ENCODE data around the gene SYNE1. TPM values are rescaled to one million over a fixed set of nuclear protein-coding genes. Genes with fewer than 3 reads are reported as not detected.
"Not testable (repeated sequence)": the region's sequence is repeated elsewhere in the genome, so short reads cannot be mapped to it uniquely, and the experiment has no call there.

The SYNE1 gene
- total and polyA plus RNA-seq, 7 donors: 6.0 to 74.6 (median 16.5) TPM

- DNase-seq (no peak), ATAC-seq (no peak)
- Histone ChIP-seq H3K4me1 (peaks cover 7% of the 10 kb centered on the region), H3K27ac (no peak overlapping the region), H3K27me3 (ENCODE audit: insufficient read depth in 3 of 3, low read length in 2 of 3) (no peaks in the 10 kb centered on the region), H3K36me3 (ENCODE audit: insufficient read depth in 1 of 2, low read depth in 1 of 2) (peaks cover 4 to 90% of the 10 kb centered on the region in 2 donors), H3K4me3 (no peak overlapping the region), H3K9me3 (no peaks in the 10 kb centered on the region)
- intact Hi-C loops (cut with DNase I): no loop called here
- 94 to 97% (median 97%) methylated on average over 1 of the region's 1 CpG for WGBS, 3 donors
- TF ChIP-seq, protein P1, sequence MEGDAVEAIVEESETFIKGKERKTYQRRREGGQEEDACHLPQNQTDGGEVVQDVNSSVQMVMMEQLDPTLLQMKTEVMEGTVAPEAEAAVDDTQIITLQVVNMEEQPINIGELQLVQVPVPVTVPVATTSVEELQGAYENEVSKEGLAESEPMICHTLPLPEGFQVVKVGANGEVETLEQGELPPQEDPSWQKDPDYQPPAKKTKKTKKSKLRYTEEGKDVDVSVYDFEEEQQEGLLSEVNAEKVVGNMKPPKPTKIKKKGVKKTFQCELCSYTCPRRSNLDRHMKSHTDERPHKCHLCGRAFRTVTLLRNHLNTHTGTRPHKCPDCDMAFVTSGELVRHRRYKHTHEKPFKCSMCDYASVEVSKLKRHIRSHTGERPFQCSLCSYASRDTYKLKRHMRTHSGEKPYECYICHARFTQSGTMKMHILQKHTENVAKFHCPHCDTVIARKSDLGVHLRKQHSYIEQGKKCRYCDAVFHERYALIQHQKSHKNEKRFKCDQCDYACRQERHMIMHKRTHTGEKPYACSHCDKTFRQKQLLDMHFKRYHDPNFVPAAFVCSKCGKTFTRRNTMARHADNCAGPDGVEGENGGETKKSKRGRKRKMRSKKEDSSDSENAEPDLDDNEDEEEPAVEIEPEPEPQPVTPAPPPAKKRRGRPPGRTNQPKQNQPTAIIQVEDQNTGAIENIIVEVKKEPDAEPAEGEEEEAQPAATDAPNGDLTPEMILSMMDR (IDR thresholded peaks at IDR 0.05): no peak
These were observed 488.8 kb downstream of the SYNE1 start for GRCh38 chr6:152148412-152148811.

GRCh38 chr6:152147269-152147668 lies 489.9 kb downstream of the SYNE1 start:
- intact Hi-C loops (cut with DNase I): no loop called here
- TF ChIP-seq, protein P1 (IDR thresholded peaks at IDR 0.05): no peak
- peak overlapping the region; percentile 64 for H3K27ac ChIP-seq
- H3K9me3 ChIP-seq: no peaks in the 10 kb centered on the region
- DNase-seq (no peak), ATAC-seq (no peak)
- H3K4me1 ChIP-seq: peaks cover 7% of the 10 kb centered on the region
- 70 to 79% (median 78%) methylated on average over 6 of the region's 6 CpGs for WGBS, 3 donors
- H3K27me3 ChIP-seq (ENCODE audit: insufficient read depth in 3 of 3, low read length in 2 of 3): no peaks in the 10 kb centered on the region
- H3K36me3 ChIP-seq (ENCODE audit: insufficient read depth in 1 of 2, low read depth in 1 of 2): peaks cover 5 to 90% of the 10 kb centered on the region in 2 donors
- no peak overlapping the region for H3K4me3 ChIP-seq

DNA sequence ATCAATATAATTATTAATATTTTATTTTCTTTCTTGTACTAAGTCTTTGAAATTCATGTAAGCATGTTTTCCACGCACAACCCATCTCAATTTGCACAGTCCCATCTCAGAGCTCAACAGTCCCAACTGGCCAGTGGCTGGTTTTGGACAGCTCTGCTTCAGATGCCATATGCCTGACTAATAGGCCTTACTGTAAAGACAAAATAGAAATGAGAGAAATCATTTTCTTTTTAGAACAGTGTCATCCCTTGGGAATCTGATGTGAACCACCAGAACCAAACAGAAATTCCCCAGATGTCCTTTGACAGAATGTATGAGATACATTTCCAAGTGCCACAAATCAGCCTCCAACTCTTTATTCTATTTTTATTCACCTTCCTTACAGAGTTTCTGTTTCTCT lies 490.8 kb downstream of the SYNE1 start:
- H3K27me3 ChIP-seq (ENCODE audit: insufficient read depth in 3 of 3, low read length in 2 of 3): no peaks in the 10 kb centered on the region
- TF ChIP-seq, protein P1 (IDR thresholded peaks at IDR 0.05): no peak
- H3K27ac ChIP-seq: peak overlapping the region; percentile 64
- DNase-seq (no peak), ATAC-seq (peak; percentile 69 to 90 (median 78))
- H3K36me3 ChIP-seq (ENCODE audit: insufficient read depth in 1 of 2, low read depth in 1 of 2): peaks cover 5 to 90% of the 10 kb centered on the region in 2 donors
- intact Hi-C loops (cut with DNase I): no loop called here
- 57 to 62% (median 59%) methylated on average over 1 of the region's 1 CpG for WGBS, 3 donors
- no peak overlapping the region for H3K4me3 ChIP-seq
- no peaks in the 10 kb centered on the region for H3K9me3 ChIP-seq
- peaks cover 7% of the 10 kb centered on the region for H3K4me1 ChIP-seq

DNA sequence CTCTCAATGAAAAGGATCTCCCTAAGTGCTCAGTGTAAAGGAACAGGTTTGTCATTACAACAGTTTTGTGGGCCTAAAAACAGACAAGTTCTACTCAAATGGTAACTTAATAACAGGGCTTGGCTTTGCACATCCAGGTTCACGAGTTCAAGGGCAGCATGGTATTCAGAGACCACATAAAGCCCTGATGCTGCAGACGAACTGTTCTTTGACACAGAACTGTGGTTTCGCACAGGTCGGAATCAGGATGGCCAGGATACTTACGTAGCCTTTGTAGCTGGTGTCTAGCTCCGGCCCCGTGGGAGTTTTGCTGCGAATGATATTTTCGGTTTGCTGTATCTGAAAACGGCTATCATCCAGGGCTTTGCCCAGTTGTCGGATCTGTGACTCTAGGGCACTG lies 493.8 kb downstream of the SYNE1 start:
- intact Hi-C loops (cut with DNase I): no loop called here
- no peak for DNase-seq
- H3K36me3 ChIP-seq (ENCODE audit: insufficient read depth in 1 of 2, low read depth in 1 of 2): peaks cover 7 to 89% of the 10 kb centered on the region in 2 donors
- TF ChIP-seq, protein P1 (IDR thresholded peaks at IDR 0.05): no peak
- ATAC-seq: peak in 1 of 4 donors; percentile 35
- peak overlapping the region; percentile 31 for H3K27ac ChIP-seq
- H3K9me3 ChIP-seq: no peaks in the 10 kb centered on the region
- H3K4me3 ChIP-seq: no peak overlapping the region
- 78 to 85% (median 78%) methylated on average over 11 of the region's 11 CpGs for WGBS, 3 donors
- H3K27me3 ChIP-seq (ENCODE audit: insufficient read depth in 3 of 3, low read length in 2 of 3): no peaks in the 10 kb centered on the region
- H3K4me1 ChIP-seq: peaks cover 7% of the 10 kb centered on the region

DNA sequence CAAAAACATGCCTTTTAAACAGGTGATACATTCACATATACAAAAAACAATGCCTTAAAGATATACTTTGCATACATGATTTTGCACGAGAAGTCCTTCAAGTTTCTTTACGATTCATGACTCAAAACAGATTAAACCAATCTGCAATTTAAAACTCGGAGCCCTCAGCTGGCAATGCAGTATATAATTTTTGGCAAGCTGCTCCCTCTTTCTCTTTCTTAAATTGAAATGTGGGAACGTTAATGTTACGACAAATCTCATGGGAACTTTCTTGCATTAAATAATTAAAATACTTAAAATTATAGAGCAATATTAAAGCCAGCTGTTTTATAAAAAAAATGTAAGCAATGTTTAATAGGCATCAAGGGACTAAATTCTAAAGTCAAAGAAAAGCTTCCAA lies 495.1 kb downstream of the SYNE1 start:
- TF ChIP-seq, protein P1 (IDR thresholded peaks at IDR 0.05): no peak
- DNase-seq (no peak), ATAC-seq (no peak)
- Histone ChIP-seq H3K4me3 (no peak overlapping the region), H3K27me3 (ENCODE audit: insufficient read depth in 3 of 3, low read length in 2 of 3) (no peaks in the 10 kb centered on the region), H3K27ac (no peak overlapping the region), H3K4me1 (peaks cover 7% of the 10 kb centered on the region), H3K36me3 (ENCODE audit: insufficient read depth in 1 of 2, low read depth in 1 of 2) (peaks cover 7 to 87% of the 10 kb centered on the region in 2 donors), H3K9me3 (no peaks in the 10 kb centered on the region)
- WGBS, 3 donors: 43 to 59% (median 58%) methylated on average over 5 of the region's 5 CpGs
- intact Hi-C loops (cut with DNase I): no loop called here

- WGBS, 3 donors: 80 to 95% (median 83%) methylated on average over 6 of the region's 6 CpGs
- H3K9me3 ChIP-seq; DNase-seq; H3K27ac ChIP-seq; H3K4me3 ChIP-seq; ATAC-seq; intact Hi-C loops (cut with DNase I); H3K4me1 ChIP-seq; H3K27me3 ChIP-seq (ENCODE audit: insufficient read depth in 3 of 3, low read length in 2 of 3): not testable (repeated sequence)
- peaks cover 5 to 97% of the 10 kb centered on the region in 2 donors for H3K36me3 ChIP-seq (ENCODE audit: insufficient read depth in 1 of 2, low read depth in 1 of 2)
These were observed 498.8 kb downstream of the SYNE1 start for GRCh38 chr6:152138344-152138743.
